HG03565 (cell line): Measurements from ENCODE around the gene USP6NL.

Experiments
- ATAC-seq: cut with Tn5 transposase; IDR thresholded peaks from one replicate; pipeline ENCODE4 v1.9.1; 2021; ENCODE audit warnings: mild to moderate bottlenecking, moderate library complexity; ENCODE audit not compliant: unreplicated experiment

The USP6NL gene

DNA sequence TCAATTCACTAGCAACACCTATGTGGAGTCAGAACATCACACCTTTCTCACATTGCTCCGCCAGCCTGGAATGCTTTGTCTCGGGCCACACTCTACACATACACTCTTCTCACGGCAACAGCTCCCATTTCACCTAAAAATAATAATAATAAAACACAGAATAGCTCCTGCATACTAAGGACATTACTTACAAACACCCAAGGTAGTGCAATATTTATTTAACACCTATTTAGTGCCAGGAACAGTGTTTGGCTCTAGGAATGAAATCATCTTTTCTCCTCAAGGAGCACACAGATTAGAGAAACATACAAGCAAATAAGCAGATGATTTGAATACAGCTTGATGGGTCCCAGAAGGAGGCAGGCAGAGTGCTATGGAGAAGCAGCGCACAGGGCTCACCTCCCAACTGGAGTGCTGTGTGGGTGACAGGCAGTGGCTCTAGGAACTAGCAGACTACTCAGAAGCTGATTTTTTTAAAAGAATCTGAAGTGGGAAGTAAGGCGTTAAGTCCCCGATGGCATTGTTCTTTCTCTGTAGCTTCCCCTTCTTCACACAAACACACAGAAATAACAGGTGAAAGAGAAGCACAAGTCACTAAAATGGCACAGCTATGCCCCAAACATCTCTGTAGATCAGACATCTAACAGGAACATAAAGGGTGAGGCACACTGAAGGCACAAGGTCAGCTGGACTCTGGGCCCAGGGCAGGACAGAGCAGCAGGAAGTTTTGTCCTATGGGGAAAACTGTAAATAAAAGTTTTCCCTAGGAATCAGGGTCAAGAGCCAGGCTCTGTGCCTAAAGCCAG lies 16.7 kb downstream of the USP6NL start:
- ATAC-seq, result no peak

DNA sequence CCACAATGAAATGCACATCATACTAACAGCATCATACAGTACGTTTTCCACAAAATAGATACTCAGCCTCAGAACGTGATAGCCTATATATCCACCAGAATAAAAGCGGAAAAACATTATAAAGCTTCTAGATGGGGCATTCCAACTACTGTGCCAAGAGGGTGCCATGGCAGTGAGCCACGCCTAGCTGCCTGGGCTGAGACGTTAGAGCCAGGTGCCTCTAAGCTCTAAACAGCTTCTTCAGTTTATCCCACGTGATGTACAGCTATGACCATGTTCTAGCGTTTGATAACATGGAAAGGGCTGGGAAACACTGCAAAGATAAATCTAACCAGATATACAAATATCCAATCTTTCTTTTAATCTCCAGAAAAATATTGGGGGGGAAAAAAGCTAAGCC lies 17.8 kb downstream of the USP6NL start:
- no peak for ATAC-seq

GRCh38 chr10:11589738-11590137 lies 21.7 kb downstream of the USP6NL start:
- no peak for ATAC-seq

DNA sequence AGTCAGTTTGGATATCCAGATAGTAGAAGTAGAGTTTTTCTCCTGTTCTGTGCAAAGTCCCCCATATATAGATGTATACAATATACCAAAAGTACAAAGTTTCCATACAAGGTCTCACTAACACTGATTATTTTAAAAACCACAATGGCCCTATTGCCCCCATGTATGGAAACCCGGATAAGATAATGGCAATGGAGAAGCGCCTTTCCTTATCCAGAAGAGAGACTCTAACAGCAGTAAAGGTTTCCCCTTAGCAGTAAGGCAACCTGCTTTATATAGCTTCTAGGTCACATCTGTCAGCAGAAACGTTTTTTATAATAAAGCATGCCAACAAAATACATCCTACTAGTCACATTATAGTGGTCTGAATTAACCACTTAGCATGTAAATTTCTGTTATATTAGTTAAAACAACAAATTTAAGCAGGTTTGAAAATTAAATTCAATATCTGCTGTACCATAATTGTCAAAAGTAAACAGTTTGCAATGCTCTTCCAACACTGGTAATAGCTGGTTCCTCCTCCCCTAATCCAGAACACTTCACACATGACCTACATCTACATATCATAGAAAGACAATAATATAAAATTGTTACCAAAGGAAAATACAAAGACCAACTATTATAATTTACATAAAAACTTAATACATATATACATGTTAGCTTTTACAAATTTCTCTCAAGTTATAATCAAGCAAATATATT lies 22.4 kb downstream of the USP6NL start:
- no peak for ATAC-seq

GRCh38 chr10:11587722-11588259 lies 23.7 kb downstream of the USP6NL start:
- ATAC-seq, result no peak

DNA sequence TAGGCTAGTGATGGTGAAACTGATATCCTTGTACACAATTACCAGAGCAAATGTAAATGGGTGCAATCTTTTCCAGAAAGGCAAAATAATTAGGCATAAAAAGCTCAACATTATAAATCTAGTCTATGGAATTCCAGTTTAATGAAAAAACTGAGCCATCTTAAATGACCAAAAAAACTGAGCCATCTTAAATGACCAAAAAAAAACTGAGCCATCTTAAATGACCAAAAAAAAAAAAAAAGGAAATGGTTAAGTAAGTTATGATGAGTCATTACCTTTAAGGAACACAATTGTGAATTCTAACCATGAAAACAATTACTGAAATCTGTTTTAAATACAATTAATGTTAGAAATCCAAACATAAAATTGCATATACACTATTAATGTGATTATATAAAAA lies 25.3 kb downstream of the USP6NL start:
- no peak for ATAC-seq

DNA sequence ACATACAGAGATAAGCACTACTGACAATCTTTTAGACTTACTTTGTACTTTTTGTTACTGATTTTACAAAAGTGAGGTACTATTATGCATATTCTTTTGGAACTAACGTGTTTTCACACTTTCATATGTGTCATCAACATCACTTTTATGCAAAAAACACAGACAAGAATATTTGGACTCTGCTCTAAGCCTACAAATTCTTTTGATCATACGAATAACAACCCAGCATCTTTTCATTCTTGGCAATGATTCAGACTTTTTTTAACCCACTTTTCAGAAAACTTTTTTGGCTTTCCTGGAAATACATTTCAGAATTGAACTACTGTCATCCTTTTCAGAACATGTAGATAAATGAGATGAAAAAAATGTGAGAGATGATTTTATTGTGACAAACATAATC lies 30.2 kb downstream of the USP6NL start:
- no peak for ATAC-seq

GRCh38 chr10:11579885-11580284 lies 31.6 kb downstream of the USP6NL start:
- no peak for ATAC-seq

- ATAC-seq, result peak; percentile 65
These were observed 32.6 kb downstream of the USP6NL start for GRCh38 chr10:11578802-11579255.

DNA sequence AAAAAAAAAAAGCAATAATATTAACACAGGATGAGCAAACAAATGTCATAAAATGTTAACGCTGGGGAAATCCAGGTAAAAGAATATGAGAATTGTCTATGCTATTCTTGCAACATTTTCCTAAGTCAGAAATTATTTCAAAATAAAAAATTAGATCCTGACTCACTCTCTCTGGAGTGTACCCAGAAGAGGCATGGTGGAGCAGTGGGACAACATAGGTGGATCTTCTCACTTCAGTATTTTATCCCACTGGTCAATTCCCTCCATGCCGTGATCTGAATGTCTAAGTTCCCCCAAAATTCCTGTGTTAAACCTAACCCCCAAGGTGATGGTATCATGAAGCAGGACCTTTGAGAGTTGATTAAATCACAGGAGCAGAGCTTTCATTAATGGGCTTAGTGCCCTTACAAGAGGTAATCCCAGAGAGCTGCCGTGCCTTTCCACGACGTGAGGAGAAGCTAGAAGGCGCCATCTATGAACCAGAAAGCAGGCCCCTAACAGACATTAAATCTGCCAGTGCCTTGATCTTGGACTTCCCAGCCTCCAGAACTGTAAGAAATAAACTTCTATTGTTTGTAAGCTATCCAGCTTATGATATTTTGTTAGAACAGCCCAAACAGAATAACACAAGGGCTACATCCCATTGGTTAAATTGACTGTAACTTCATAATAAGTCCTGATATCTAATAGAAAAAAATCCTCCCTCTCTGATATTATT lies 35.2 kb downstream of the USP6NL start:
- no peak for ATAC-seq

- ATAC-seq, result peak; percentile 50
These were observed 38.0 kb downstream of the USP6NL start for GRCh38 chr10:11573497-11573896.

- ATAC-seq, result no peak
These were observed 40.7 kb downstream of the USP6NL start for GRCh38 chr10:11570751-11571150.

- no peak for ATAC-seq
These were observed 42.0 kb downstream of the USP6NL start for GRCh38 chr10:11569471-11569870.

- ATAC-seq, result no peak
These were observed 42.9 kb downstream of the USP6NL start for GRCh38 chr10:11568578-11568977.

- no peak for ATAC-seq
These were observed 46.7 kb downstream of the USP6NL start for GRCh38 chr10:11564741-11565140.

DNA sequence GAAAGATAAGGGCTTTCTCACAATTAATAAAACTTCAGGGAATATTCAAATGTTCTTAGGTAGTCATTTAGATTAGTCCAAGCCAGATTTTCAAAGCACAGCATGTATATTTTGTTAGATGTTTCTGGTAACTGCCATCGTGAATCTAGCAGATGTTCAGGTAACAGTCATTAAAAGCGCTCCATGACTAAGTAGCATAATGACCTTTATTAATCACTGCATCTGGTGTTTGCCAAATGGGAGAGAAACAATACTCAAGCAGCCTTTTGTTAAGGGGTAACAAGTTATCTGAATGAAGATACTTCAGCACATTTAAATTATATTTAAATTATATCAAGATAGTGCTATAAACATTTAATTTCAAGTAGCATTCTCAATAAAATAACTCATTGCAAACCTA lies 47.5 kb downstream of the USP6NL start:
- no peak for ATAC-seq

DNA sequence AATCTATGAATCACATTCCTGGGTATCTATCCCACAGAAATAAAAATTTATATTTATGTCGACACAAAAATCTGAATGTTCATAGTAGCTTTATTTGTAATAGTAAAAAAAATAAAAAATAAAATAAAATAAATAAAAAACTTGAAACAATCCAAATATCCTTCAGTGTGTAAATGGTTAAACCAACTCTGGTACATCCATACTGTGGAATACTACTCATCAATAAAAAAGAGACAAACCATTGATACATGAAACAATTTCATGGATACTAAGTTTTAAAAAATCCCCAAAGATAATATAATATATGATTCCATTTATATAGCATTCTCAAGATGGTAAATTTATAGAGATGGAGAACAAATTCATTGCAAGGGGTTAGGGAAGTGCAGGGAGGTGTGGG lies 48.6 kb downstream of the USP6NL start:
- ATAC-seq, result no peak

- ATAC-seq, result peak; percentile 66
These were observed 51.3 kb downstream of the USP6NL start for GRCh38 chr10:11560076-11560709.

DNA sequence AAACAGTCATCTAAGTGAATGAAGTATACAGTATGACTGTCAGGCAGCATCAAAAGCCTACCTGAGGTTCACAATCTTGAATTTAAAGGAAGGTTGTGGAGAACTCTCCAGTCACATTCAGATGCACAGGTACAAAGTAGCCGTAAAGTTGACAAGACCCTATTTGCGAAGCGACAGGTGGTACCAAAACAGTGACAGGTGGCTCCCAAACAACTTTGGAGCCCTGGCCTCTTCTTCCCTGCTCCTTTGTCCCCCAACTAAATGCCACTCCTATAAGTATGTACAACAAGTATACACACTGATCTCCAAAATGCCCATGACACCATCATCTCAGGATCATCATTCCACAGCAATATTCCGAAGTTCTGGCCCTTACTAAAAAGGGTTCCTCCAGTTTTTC lies 53.5 kb downstream of the USP6NL start:
- no peak for ATAC-seq

- no peak for ATAC-seq
These were observed 53.9 kb downstream of the USP6NL start for GRCh38 chr10:11557513-11557912.

- no peak for ATAC-seq
These were observed 55.9 kb downstream of the USP6NL start for GRCh38 chr10:11555556-11555955.
